ENCODE results near the gene C5orf22.
"Not testable (repeated sequence)": the region's sequence is repeated elsewhere in the genome, so short reads cannot be mapped to it uniquely, and the experiment has no call there.

C5orf22 gene

DNA sequence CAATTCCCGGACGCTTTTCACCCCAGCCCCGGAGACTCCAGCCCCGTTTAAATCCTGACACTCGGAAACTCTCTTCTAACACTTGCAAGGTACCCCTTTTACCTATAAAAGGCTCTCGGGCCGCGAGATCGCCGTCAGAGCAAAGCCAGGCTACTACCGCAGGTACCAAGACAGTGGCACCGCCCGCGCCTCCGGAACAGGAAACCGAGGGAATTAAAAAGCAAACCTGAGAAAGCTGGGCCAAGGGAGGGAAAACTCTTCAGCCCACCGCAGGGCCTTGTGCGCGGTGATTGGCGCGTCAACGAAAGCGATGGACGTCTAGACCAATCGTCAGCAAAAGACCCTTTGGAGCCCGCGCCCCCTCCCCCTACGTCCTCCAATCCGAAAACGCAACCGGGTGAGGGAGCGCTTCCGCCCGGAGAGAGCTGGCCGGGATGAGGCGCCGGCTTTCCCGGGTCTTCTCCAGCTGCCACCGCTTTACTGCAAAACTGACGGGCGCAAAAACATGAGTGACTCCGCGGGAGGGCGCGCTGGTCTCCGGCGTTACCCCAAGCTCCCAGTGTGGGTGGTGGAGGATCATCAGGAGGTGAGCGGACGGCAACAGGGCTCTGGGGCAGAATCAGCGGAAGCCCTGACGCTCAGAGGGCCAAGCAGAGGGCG is at the start of gene C5orf22, which contains the start of gene DROSHA:
Gene C5orf22 (plus strand): TSS at position 414 of the 660 bp plus-strand sequence. CDS start 92 bp downstream, at position 506.
Gene DROSHA (minus strand): TSS at position 206 of the 660 bp plus-strand sequence. CDS start 3,034 bp downstream, outside the sequence.
- peak; percentile 65 for DNase-seq

DNA sequence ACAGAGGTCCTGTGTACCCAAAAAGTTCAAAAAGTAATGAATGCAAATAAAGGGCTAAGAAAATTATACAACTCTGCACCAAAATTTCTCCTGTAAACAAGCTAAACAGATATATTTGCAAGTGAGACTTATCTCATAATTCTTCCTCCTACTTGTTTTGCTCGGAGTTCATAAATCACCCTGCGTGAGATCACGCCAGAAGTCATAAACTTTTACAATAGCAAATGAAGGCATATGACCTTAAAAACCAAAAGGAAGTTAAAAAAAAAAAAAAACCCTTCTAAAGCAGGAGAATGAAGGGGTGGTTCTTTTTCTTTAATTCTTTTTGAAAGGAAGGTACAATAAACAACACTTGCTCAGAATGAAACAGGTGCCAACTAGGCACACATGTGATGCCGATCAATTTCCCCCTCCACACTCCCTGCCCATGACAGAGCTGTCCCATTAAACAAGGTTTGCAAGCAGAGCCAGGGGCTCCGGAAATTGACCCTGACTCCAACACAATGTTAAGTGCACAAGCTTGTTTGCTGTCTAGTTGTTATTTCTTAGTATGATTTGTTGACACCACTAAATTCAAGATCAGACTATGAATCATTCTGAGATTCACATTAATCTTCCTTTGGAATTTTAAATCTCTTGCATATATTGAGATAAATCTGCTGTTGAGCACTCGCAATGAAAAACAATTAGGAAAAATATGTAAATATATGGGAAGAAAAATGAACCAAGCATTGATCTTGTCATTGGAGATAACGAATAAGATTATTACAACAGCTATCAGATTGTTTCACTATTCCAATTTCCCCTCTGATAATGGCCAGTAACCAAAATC is 46.5 kb upstream of the C5orf22 start:
- DNase-seq = no peak

DNA sequence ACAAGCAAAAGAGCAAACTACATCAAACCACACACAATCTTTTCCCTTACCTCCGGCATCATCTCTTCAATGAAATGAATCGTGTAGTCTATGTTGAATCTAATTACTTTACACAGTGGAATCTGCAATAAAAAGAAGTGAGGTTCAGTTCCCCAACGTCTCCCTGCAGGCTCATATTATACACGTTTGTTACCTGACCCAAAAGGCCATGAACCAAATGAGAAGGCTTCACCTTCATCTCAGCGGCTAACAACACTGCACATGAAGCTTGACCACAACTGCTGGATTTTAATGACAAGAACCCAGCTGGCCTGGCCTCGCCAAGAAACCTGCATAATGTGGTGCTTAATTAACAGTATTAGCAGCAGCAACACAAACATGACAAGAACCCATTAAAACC is 45.7 kb upstream of the C5orf22 start:
- no peak for DNase-seq

DNA sequence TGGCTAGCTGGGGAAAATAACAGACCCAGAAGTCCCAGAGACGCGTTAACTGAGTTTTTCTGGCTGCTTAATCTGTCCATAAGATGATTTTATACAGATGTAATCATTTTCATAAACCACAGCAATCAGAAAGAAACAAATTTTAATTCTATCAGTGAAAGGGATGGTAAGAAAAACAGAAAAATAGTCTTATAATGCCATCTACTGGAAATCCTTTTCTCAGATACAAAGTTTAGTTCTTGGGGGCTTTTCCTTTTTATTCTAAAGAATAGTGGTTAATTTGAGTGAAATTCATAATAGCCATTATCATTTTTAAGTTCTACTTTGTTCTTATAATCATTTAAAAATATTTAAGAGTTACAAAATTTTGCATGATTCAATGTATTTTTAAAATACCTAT is 44.6 kb upstream of the C5orf22 start:
- DNase-seq = no peak

DNA sequence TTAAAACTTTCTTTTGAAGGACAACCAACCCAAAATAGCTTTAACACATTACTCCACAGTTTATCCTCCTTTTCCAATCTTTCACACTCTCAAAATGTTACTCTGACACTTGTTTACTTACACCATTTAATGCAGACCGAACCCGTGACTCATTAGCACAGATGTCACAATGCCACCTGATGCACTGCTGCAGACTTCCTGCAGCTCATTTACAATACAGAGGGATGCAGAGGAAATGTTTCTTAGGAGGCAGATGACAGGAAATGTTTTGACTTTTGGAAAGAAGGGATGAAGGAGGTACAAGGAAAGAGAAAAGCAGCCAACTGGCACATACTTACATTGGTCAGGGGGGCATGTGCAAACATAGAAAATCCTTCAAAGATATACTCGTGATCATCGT is 39.2 kb upstream of the C5orf22 start:
- no peak for DNase-seq

DNA sequence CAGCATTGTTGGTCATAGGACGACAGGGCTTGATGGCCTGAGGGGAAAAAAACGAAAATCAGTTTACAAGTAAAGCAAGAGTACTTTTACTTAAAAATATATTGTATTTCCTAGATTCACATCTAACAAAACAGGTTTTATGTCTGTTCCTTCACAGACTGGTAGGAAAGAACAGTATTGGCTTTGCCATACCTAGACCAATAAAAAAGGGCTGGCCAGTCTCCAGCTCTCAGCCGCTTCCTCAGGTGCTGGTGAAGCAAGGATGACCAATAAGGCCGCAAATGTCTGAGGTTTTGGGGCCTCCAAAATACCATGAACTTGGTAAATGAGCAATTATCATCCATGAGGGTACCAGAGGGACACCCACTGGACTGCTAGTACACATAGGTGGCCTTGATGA is 36.8 kb upstream of the C5orf22 start:
- DNase-seq = no peak

DNA sequence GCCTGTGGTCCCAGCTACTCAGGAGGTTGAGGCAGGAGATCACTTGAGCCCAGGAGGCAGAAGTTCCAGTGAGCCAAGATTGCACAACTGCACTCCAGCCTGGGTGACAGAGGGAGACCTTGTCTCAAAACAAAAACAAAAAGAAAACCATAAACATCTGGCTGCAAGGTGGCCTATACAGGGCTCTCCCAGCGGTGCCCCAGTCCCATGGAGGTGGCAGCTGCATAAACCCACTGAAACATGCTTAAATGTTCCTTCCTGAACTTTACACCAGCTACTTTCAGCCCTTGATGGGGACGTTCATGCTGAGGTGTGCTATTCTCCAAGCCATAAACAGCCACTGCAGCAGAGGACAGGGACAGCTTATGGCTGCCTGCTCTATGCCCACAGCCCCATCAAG is 35.8 kb upstream of the C5orf22 start:
- DNase-seq = no peak

DNA sequence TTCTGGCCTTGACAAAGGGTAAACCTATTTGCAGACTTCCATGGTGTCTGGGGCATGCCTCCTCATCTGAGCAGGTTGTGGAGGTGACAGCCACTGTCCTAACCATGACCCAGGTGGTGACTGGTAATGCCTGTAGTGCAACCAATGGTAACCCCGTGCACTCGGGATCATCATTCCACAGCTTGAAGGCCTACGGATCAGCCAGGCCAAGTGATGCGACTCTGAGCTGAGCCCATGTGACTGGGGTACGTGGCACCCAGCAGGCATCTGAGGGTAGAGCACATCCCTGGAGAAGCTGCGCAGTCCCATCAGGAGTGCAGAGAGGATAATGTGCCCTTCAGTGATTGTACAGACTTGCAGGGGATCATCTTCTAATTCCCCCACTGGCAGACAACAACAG is 35.2 kb upstream of the C5orf22 start:
- no peak for DNase-seq

DNA sequence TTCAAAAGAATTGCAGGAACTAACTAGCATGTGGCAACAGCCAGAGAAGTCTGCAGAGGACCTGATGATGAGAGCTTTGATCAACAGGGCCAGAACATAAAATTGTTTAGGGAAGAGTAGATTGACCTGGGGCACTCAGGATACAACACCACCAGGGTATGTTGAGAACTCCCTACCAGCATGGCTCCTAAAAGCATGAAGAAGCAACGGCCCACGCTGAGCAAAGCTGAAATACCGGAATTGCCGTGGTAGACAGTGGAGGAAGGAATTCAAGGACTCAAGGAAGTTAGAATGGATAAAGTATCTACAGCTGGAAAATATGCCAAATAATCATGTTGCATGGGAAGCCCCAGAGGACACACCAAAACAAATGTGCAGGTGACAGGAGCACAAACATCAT is 31.8 kb upstream of the C5orf22 start:
- no peak for DNase-seq

DNA sequence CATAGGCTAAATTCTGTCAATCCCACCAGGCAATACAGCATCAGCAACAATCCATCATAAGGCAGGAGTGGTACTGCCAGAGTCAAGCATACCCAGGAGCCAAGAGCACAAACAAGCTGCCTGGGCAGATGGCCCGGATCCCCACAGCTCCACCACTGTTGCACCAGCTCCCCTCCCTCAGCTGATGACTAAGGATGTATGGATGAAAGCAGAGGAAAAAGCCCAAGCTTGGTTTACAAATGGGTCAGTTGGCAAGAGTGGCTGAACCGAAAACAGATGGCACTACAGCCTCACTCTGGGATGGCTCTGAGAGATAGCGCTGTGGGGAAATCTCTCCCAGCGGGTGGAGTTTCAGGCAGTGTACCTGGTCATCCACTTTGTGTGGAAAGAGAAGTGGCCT is 29.6 kb upstream of the C5orf22 start:
- no peak for DNase-seq

DNA sequence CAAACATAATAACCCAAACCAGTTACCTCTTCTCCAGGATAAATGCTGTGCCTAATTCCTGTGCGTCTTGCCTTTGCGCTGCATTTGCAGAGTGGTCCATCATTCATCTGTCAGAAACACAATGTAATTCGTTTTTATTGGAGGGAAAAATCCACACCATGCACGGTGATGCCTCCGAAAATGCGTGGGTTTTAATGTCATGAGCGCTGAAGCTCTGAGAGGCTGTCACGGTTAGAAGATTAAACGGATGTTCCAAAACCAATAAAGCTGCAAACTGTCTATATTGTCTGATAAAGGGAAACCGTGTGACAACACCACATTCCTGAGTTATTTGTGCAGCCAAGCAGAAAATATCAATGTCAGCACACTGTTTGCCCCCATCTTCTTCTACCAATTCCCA is 27.6 kb upstream of the C5orf22 start:
- no peak for DNase-seq

DNA sequence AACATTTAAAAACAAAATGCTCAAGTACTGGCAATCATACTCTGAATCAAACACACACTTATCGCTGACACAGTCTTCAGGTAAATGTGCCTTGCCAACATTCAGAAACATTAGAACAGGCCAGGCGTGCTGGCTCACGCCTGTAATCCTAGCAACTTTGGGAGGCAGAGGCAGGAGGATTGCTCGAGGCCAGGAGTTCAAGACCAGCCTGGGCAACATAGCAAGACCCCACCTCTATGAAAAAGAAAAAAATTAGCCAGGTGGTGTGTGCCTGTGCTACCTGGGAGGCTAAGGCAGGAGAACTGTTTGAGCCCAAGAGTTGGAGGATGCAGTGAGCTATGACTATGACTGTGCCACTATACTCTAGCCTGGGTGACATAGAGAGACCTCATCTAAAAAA is 20.8 kb upstream of the C5orf22 start:
- no peak for DNase-seq

DNA sequence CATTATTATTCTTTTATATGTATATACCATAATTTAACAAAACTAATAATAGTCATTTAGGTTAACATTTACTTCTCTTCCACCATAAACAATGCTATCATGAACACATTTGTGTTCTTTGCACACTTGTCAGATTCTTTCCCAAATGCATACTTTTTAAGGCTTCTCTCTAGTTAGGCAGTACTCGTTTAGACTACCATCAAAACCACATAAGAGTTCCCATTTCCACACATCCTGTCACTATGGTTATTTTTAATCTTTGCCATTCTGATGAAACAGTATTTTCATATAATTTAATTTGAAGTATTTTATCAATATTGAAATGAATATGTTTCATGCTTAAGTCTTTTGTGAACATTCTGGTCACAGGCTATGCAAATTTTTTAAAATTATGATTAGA is 15.3 kb upstream of the C5orf22 start:
- no peak for DNase-seq

DNA sequence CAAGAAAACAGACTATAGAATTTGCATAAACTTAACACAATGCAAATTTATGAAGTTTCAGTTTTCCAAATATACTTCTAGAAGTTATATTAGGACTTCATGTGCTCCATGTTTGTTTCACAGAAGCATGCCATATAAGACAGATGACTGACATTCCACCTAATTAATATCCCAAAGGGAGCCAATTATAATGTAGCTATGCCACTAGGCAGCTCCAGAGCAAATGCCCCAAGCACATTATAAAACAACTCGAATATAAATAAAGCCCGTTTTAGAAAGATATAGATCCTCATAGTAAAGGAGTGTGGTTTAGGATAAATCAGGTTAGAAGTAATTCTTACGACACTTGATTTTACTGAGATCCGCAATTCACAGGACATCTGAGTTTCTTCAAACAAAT is 9.1 kb upstream of the C5orf22 start:
- no peak for DNase-seq

DNA sequence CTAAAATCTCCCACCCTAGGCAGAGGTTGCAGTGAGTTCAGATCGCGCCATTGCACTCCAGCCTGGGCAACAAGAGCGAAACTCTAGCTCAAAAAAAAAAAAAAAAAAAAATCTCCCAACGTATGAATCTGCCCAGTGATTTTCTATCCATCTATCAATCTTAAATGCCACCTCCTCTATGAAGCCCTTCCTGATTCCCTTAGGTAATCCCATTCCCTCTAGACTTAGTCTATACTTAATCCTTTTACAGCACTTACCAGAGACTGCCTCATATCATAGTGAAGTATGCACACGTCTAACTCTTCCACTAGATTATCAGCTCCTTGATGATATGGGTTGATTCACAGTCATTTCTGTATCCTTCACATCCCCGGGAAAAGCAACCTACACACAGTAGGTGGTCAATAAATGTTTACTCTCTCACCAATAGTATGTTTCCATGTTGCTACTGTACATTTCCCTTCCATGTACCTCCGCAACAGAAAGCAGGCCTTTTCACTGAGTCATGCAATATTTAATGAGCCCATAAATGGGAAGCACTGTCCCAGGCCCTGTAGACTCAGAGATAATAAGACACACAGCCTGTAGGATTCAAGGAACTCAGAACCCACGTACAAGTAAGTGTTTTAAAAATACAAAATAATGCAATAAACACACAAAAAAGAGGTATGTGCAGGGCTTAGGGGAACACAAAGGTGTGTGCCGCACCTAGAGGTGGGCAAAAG is 1.4 kb upstream of the C5orf22 start:
- no peak for DNase-seq

DNA sequence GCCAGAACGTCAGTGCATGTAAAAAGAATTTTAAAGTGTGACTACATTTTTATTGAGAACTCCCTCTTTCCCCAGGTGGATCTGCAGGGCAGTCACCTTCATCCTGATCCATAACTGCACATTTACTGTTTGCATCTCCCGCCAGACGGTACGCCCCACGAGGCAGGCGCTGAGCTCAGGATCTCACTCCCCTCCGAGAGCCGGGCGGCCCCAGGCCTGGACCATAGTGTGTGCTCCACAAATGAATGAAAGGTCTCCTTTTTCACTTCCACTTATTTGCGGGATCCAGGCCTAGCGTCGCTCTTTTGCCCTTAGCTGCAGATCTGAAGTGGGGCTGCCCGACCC is 586 bp upstream of the C5orf22 start:
- DNase-seq = no peak

DNA sequence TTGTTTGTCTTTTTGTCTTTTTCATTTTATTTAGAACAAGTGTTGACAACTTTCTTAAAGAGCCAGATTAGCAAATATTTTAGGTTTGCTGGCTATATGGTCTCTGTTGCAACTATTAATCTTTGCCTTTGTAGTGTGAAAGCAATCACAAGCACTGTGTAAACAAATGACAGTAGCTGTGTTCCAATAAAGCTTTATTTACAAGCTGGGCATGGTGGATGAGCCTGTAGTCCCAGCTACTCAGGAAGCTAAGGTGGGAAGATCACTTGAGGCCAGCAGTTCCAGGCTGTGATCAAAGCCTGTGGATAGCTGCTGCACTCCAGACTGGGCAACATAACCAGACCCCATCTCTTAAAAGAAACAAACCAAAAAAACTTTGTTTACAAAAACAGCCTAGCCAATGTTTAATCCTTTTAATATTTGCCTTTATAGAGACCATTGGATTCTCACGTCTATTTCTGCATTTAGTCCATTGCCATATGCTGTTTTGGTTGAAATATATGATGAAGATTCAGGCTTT is 2.5 kb downstream of the C5orf22 start:
- DNase-seq = no peak

DNA sequence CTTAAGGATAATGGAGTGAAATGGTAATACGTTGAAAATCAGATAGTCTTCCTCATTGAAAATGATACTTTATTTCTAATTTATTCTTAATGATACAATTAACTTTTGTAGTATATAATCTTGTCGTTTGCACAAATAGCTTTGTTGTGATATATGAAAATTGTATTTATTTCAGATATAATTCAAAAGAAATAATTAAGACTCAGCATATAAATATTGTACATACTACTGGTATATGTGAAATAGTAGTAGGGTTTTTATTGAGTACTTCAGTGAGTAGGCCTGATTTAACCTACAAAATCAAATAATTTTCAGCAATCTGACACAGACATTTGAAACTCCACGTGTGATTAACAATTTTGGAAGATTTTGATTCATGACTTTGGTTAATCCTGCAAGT is 4.8 kb downstream of the C5orf22 start:
- DNase-seq = no peak

DNA sequence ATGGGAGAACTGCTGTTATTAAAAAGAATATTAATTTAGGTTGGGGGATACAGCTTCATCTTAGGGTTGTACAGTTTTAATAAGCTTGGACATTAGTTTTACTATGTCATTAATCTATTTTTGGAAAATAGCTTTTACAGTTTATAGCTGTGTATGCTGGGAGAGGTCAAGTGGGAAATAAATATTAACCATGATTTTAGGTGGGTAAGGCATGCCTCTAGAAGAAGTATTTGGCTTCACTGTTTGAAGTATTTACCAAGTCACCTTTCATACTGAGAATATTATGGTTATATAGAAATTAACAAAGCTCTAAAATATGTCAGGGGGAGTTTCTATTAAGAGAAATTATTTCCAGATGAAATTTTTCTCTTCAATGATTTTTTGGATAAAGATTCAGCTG is 5.2 kb downstream of the C5orf22 start:
- no peak for DNase-seq

DNA sequence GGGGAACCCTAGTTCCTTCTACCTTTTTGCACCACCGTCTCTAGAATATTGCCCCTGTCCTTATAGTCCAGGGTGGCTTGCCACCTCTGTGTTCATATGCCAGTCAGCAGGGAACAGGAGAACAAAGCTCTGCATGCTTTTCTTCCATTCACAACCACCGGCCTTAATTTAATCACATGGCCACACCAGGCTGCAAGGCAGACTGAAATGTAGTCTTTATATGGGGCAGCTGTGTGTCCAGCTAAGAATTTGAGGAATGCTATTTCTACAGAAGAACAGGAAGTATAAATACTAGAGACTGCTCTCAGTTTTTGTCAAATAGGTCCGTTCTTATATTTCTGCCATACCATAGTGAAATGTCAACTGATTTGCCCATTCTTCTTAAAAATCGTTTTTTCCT is 5.8 kb downstream of the C5orf22 start:
- DNase-seq = no peak

DNA sequence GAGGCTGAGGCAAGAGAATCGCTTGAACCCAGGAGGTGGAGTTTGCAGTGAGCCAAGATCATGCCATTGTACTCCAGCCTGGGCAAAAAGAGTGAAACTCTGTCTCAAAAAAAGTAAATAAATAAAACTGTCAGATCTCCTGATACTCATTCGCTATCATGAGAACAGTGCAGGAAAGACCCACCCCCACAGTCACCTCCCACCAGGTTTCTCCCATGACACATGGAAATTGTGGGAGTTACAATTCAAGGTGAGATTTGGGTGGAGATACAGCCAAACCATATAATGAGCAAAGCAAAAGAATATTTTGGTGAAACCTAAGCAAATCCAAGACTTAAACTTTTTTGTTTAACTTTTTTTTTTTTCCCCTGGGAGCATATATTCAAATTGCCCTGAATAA is 17.0 kb downstream of the C5orf22 start:
- not testable (repeated sequence) for DNase-seq

DNA sequence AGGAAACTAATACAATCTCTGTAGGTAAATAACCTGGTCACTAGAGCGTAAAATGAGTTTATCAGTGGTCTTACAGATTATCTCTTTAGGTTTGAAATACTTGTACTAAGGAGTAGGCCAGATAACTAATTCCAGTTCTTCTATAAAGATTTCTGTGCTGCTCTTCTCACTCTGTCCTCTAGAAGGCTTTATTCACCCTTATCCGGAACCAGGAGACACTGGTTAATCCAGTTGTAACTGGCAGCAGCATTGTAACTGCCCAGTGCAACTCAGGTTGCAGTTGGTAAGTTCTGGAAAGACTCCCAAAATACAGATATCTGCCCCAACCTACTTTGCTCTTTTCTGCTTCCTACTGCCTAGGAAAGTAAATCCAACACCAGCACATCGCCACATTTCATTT is 19.8 kb downstream of the C5orf22 start:
- DNase-seq = no peak

DNA sequence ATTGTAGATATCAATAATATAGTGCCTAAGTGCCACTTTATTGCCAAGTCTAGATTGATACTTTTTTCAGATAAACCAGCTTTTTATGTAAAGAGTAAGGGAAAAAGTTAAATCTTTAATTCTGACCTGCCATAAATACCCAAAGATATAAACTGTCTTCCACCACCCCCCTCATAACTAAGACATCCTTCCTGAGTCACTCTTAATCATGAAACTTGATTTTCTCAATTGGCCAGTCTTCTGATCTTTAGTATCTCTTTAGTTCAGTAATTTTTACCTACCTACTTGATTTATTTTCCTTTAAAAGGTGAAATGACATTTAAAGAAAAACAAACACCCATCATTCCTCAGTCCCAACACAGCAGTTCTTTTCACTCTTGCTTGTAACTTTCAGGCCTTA is 21.8 kb downstream of the C5orf22 start:
- DNase-seq = no peak

DNA sequence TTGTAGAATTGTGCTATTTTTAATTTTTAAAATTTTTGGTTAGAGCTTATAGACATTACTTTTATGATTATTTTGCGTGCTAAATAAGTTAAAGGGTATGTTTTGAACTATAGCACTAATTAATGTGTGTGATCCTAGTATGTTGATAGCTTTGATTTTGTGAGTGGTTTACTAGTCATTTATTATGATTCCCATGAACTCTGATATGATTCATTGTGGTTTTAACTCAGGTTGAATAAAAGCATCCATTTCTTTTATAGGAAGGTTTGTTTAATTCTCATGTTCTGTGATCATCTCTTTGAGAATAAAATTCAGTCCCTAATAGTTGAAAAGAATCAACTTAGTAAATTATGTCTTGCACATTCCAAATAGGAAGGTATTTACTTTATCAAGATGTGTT is 22.5 kb downstream of the C5orf22 start:
- DNase-seq = no peak
